ENCODE results near the gene APBB1IP. TPM values are rescaled to one million over a fixed set of nuclear protein-coding genes. Genes with fewer than 3 reads are reported as not detected.

Gene APBB1IP
- total RNA-seq, 1 donor from 2014 or later, result 67.2 TPM

DNA sequence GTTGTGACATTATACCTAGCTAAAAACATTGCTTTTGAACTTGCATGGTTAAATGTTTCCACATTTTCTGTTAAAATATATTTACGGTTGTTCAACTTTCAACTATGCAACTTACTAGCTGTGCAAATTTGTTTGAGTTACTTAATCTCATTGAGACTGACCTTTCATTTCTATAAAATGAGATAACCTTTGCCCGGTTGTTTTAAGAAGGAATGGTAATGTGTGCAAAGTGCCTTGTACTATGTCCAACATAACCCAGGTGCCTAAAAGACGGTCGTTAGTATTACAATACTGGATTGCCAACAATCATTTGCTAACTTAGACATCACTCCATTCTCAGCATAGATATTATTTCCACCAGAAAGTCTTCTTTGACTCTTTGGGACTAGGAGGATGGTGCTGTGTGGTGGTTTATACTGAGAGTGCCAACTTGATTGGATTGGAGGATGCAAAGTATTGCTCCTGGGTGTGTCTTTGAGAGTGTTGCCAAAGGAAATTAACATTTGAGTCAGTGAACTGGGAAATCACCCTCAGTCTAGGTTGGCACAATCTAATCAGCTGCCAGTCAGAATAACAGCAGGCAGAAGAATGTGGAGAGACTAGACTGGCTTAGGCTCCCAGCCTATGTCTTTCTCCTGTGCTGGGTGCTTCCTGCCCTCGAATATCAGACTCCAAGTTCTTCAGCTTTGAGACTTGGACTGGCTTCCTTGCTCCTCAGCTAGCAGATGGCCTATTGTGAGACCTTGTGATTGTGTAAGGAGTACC lies 174.2 kb downstream of the APBB1IP start:
- intact Hi-C loops (cut with micrococcal nuclease), result no loop called here

Other genes starting within 250 kb of the APBB1IP start
- gene GAD2, start 221.6 kb upstream of the APBB1IP start, total RNA-seq, result not detected in 2 replicates